Gastrocnemius medialis (tissue), 4 donors: ENCODE results near the gene TSEN2.

Source experiments
- POLR2A ChIP-seq, 2 donors: fragments of 450-650 bp; IDR thresholded peaks; one replicate each; pipeline ENCODE4 v1.6.1; 2017; ENCODE audit warnings: antibody characterized with exemption in 2 of 2, mild to moderate bottlenecking in 2 of 2, moderate library complexity in 2 of 2
- TF ChIP-seq, protein P1 (sequence below), 5 experiments: fragments of 450-650 bp in 3 of 5; fragments of 200-600 bp in 2 of 5; sonication (generic) in 2 of 5; IDR thresholded peaks in 4 of 5; conservative IDR thresholded peaks in 1 of 5; 1 replicate in 4 of 5; 2 replicates in 1 of 5; pipeline ENCODE4 v1.5.1; 2016 to 2019; ENCODE audit warnings: antibody characterized with exemption in 5 of 5, mild to moderate bottlenecking in 3 of 5, moderate library complexity in 3 of 5

DNA sequence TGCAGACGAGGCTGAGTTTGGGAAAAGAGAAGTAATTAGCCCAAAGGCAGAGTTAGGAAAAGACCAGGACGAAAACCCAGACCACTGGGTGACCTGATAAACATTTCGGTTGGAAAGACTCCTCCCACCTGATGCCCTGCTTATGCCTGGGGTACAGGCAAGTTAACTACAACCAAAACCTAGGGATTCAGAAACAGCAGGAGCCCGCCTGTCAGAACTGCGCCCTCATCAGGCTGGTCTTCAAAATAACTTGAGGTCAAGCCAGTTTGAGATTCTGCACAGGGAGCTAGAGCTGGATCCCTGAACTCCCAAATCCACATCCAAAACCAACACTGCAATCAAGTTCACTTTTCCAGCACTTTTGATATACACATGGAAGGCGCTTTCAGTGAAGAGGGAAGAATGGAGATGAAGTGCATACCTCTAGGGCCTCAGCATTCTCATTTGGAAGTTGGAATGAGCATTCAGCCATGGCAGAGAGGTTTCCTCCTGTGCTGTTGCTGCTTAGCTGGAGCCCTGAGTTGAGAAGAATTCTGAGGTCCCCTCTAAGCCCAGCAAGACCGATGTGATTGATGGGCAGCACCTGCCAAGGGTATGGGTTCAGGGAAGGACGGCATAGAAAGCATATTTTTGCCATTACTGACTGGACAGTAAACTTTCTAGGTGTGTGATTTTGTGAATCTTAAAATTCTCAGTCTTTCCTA is 11.6 kb downstream of the TSEN2 start:
- TF ChIP-seq POLR2A (IDR thresholded peaks at IDR 0.05), result no peak
- TF ChIP-seq, protein P1, sequence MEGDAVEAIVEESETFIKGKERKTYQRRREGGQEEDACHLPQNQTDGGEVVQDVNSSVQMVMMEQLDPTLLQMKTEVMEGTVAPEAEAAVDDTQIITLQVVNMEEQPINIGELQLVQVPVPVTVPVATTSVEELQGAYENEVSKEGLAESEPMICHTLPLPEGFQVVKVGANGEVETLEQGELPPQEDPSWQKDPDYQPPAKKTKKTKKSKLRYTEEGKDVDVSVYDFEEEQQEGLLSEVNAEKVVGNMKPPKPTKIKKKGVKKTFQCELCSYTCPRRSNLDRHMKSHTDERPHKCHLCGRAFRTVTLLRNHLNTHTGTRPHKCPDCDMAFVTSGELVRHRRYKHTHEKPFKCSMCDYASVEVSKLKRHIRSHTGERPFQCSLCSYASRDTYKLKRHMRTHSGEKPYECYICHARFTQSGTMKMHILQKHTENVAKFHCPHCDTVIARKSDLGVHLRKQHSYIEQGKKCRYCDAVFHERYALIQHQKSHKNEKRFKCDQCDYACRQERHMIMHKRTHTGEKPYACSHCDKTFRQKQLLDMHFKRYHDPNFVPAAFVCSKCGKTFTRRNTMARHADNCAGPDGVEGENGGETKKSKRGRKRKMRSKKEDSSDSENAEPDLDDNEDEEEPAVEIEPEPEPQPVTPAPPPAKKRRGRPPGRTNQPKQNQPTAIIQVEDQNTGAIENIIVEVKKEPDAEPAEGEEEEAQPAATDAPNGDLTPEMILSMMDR (IDR thresholded peaks at IDR 0.05 in 4 of 5, conservative IDR thresholded peaks at IDR 0.05 in 1 of 5), result no peak
